GM12801 (cell line): ENCODE data around the gene SCNN1A.

Source experiments
- CTCF ChIP-seq: IDR thresholded peaks from one replicate; pipeline ENCODE4 v1.5.1; 2011; ENCODE audit warnings: control low read depth; ENCODE audit not compliant: insufficient read length; ENCODE audit errors: extremely low read depth

The SCNN1A gene

GRCh38 chr12:6376870-6377666 is 1.7 kb upstream of the SCNN1A start:
- no peak for TF ChIP-seq CTCF

- TF ChIP-seq CTCF = no peak
Observed at GRCh38 chr12:6376079-6376869, 911 bp upstream of the SCNN1A start.

- TF ChIP-seq CTCF = no peak
Observed at GRCh38 chr12:6374786-6375160, 590 bp downstream of the SCNN1A start.

GRCh38 chr12:6374028-6374785 is 1.2 kb downstream of the SCNN1A start:
- TF ChIP-seq CTCF = no peak

- no peak for TF ChIP-seq CTCF
Observed at GRCh38 chr12:6373022-6373787, 2.2 kb downstream of the SCNN1A start.

GRCh38 chr12:6372403-6373003 is 2.9 kb downstream of the SCNN1A start:
- TF ChIP-seq CTCF = no peak
